H9 (cell line): ENCODE measurements around the gene PNPLA8. TPM values are rescaled to one million over a fixed set of nuclear protein-coding genes. Genes with fewer than 3 reads are reported as not detected.

Experiments
- DNase-seq: peaks from one replicate; pipeline ENCODE4 v3.0.0-alpha.2; 2017
- H2AFZ ChIP-seq: one replicate; pipeline ENCODE4 v1.6.1; 2013; ENCODE audit warnings: mild to moderate bottlenecking, low read length, control low read depth, moderate library complexity
- H2AK5ac ChIP-seq: 2 replicates; pipeline ENCODE4 v1.6.1; 2013; ENCODE audit warnings: low read length, control low read depth, mixed read lengths; ENCODE audit not compliant: insufficient read length
- H2BK120ac ChIP-seq: one replicate; pipeline ENCODE4 v1.6.1; 2013; ENCODE audit warnings: low read depth, mild to moderate bottlenecking, low read length, control low read depth, inconsistent platforms; ENCODE audit not compliant: poor library complexity, severe bottlenecking
- H2BK12ac ChIP-seq: 2 replicates; pipeline ENCODE4 v1.6.1; 2013; ENCODE audit warnings: low read length, control low read depth, mixed read lengths, low read depth; ENCODE audit not compliant: insufficient read length
- H2BK15ac ChIP-seq: 2 replicates; pipeline ENCODE4 v1.6.1; 2013; ENCODE audit warnings: low read depth, low read length, control low read depth
- H2BK20ac ChIP-seq: one replicate; pipeline ENCODE4 v1.6.1; 2013; ENCODE audit warnings: low read depth, mild to moderate bottlenecking, low read length, control low read depth, inconsistent platforms; ENCODE audit not compliant: poor library complexity, severe bottlenecking
- H2BK5ac ChIP-seq: 2 replicates; pipeline ENCODE4 v1.6.1; 2013; ENCODE audit warnings: low read length, control low read depth, mixed read lengths; ENCODE audit not compliant: insufficient read length
- H3K14ac ChIP-seq: 2 replicates; pipeline ENCODE4 v1.6.1; 2013; ENCODE audit warnings: low read length, control low read depth; ENCODE audit not compliant: insufficient read depth
- H3K18ac ChIP-seq: 2 replicates; pipeline ENCODE4 v1.6.1; 2013; ENCODE audit warnings: low read depth, mild to moderate bottlenecking, mixed read lengths, low read length, control low read depth; ENCODE audit not compliant: insufficient read length
- H3K23ac ChIP-seq: 2 replicates; pipeline ENCODE4 v1.6.1; 2013; ENCODE audit warnings: low read length, control low read depth, mixed read lengths, low read depth; ENCODE audit not compliant: insufficient read length
- H3K23me2 ChIP-seq: 2 replicates; pipeline ENCODE4 v1.6.1; 2013; ENCODE audit warnings: low read depth, mild to moderate bottlenecking, mixed read lengths, low read length, control low read depth; ENCODE audit not compliant: insufficient read length, poor library complexity, severe bottlenecking
- H3K27ac ChIP-seq: 2 replicates; pipeline ENCODE4 v1.5.1; 2013; ENCODE audit warnings: low read length, control low read depth, mixed read lengths, low read depth; ENCODE audit not compliant: insufficient read length
- H3K27me3 ChIP-seq: 2 replicates; pipeline ENCODE4 v1.6.1; 2013; ENCODE audit warnings: low read length, control low read depth, inconsistent platforms; ENCODE audit not compliant: insufficient read depth
- H3K4ac ChIP-seq: 2 replicates; pipeline ENCODE4 v1.6.1; 2013; ENCODE audit warnings: low read depth, mild to moderate bottlenecking, control low read depth, inconsistent platforms, low read length, moderate library complexity
- H3K4me1 ChIP-seq: 2 replicates; pipeline ENCODE4 v1.6.1; 2013; ENCODE audit warnings: low read length, control low read depth, inconsistent platforms; ENCODE audit not compliant: insufficient read depth
- H3K4me2 ChIP-seq: 2 replicates; pipeline ENCODE4 v1.6.1; 2013; ENCODE audit warnings: low read length, control low read depth, mixed read lengths; ENCODE audit not compliant: insufficient read length, insufficient read depth
- H3K56ac ChIP-seq: 2 replicates; pipeline ENCODE4 v1.6.1; 2013; ENCODE audit warnings: low read depth, mild to moderate bottlenecking, mixed read lengths, low read length, control low read depth; ENCODE audit not compliant: insufficient read length
- H3K79me1 ChIP-seq: 2 replicates; pipeline ENCODE4 v1.6.1; 2013; ENCODE audit warnings: low read depth, mild to moderate bottlenecking, moderate library complexity, low read length, control low read depth, inconsistent platforms; ENCODE audit not compliant: insufficient read depth, poor library complexity, severe bottlenecking
- H3K79me2 ChIP-seq: 2 replicates; pipeline ENCODE4 v1.6.1; 2013; ENCODE audit warnings: low read length, control low read depth, inconsistent platforms; ENCODE audit not compliant: insufficient read depth
- H3K9ac ChIP-seq: 2 replicates; pipeline ENCODE4 v1.6.1; 2013; ENCODE audit warnings: low read length, control low read depth, mixed read lengths; ENCODE audit not compliant: insufficient read length; ENCODE audit errors: extremely low read depth
- H3K9me3 ChIP-seq: one replicate; pipeline ENCODE4 v1.6.1; 2013; ENCODE audit warnings: low read depth, low read length, inconsistent platforms; ENCODE audit not compliant: control insufficient read depth
- H3T11ph ChIP-seq: one replicate; pipeline ENCODE4 v1.6.1; 2013; ENCODE audit warnings: mild to moderate bottlenecking, low read length, control low read depth, inconsistent platforms
- H4K20me1 ChIP-seq: one replicate; pipeline ENCODE4 v1.6.1; 2013; ENCODE audit not compliant: control insufficient read depth, insufficient read length, insufficient read depth
- H4K5ac ChIP-seq: 2 replicates; pipeline ENCODE4 v1.6.1; 2013; ENCODE audit warnings: low read depth, mild to moderate bottlenecking, mixed read lengths, low read length, control low read depth; ENCODE audit not compliant: insufficient read length
- H4K8ac ChIP-seq: replicated peaks from 2 replicates; pipeline ENCODE4 v1.6.1; 2013; ENCODE audit warnings: low read length, control low read depth, mixed read lengths, low read depth; ENCODE audit not compliant: insufficient read length
- H4K91ac ChIP-seq: 2 replicates; pipeline ENCODE4 v1.6.1; 2013; ENCODE audit warnings: low read depth, mild to moderate bottlenecking, moderate library complexity, mixed read lengths, low read length, control low read depth; ENCODE audit not compliant: insufficient read length
- H3K27ac Mint-ChIP-seq, 3 experiments: 2 replicates in 2 of 3; 3 replicates in 1 of 3; pipeline ENCODE4 v1.8.0; 2020 to 2021; ENCODE audit warnings: mixed read lengths in 3 of 3, mild to moderate bottlenecking in 1 of 3, moderate library complexity in 1 of 3
- H3K27me3 Mint-ChIP-seq: 2 replicates; pipeline ENCODE4 v1.8.0; 2021; ENCODE audit warnings: low read depth, mild to moderate bottlenecking, moderate library complexity, mixed read lengths
- H3K36me3 Mint-ChIP-seq, 3 experiments: 2 replicates in 2 of 3; 3 replicates in 1 of 3; pipeline ENCODE4 v1.8.0; 2020 to 2021; ENCODE audit warnings: low read depth in 3 of 3, mixed read lengths in 3 of 3; ENCODE audit not compliant: insufficient read depth in 1 of 3
- H3K4me1 Mint-ChIP-seq, 2 experiments: 2 replicates each; pipeline ENCODE4 v1.8.0; 2020; ENCODE audit warnings: mixed read lengths in 2 of 2
- H3K4me3 Mint-ChIP-seq, 2 experiments: 2 replicates in 1 of 2; 3 replicates in 1 of 2; pipeline ENCODE4 v1.8.0; 2020 to 2021; ENCODE audit warnings: mild to moderate bottlenecking in 2 of 2, mixed read lengths in 2 of 2, moderate library complexity in 1 of 2
- H3K9me3 Mint-ChIP-seq, 2 experiments: 2 replicates in 1 of 2; 3 replicates in 1 of 2; pipeline ENCODE4 v1.8.0; 2020; ENCODE audit warnings: mild to moderate bottlenecking in 2 of 2, mixed read lengths in 2 of 2, moderate library complexity in 1 of 2
- WGBS: extraction: QIAGEN DNeasy Blood & Tissue Kit; methylation state at CpG from one replicate; pipeline ENCODE4 v1.1.7; 2013; ENCODE audit warnings: missing lambda C conversion rate, low lambda C conversion rate, mixed read lengths; ENCODE audit not compliant: insufficient read length; ENCODE audit errors: extremely low coverage; 5-methylcytosine and 5-hydroxymethylcytosine counted together
- total RNA-seq: library from RNA; stranded (reverse); gene quantifications from 2 replicates; pipeline ENCODE4 v1.2.1, GENCODE V29; 2021
- TF ChIP-seq, protein P1 (sequence below): fragments of 200-600 bp; sonication (generic); conservative IDR thresholded peaks from 3 replicates; pipeline ENCODE4 v1.8.0; 2021; ENCODE audit warnings: antibody characterized with exemption, mild to moderate bottlenecking

Gene PNPLA8
- total RNA-seq, 1 experiment from 2014 or later, result 11.7 TPM

DNA sequence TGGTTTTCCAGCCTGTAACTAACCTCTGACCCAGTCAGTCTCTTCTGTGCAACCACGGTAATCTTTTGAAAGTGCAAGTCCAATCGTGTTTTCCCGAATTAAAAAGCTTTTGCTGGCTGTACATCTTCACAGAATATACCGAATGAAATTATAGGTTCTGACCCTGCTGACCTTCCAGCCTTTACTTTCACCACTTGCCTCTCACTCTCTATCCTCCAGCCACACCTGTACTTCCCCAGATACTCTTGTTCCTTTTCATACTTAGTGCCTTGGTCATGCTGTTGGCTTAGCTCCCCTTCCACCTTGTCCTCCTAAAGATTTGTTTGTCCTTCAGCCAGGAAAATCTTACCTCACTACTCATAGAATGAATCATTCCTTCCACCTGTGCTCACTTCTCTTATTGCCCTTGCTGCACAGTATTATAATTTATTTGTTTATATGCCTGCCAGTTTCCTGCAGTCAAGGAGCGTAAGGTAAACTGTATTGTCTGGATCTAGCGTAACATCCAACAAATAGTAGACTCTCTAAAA lies 2.3 kb upstream of the PNPLA8 start:
- H3K4me3 Mint-ChIP-seq, result no peak overlapping the region; a peak in 1 of 5 replicates

More for the DNA sequence above, 2.3 kb upstream of the PNPLA8 start:
- WGBS, result no CpG with 5 or more reads among the region's 6 CpGs
- H3K27me3 ChIP-seq, result no peaks in the 10 kb centered on the region
- no peaks in the 10 kb centered on the region for H4K20me1 ChIP-seq
- no peak overlapping the region for H2BK12ac ChIP-seq
- H3K27me3 Mint-ChIP-seq, result no peaks in the 10 kb centered on the region
- no peaks in the 10 kb centered on the region; the same call in 1 of the 2 replicates for H3K4me1 ChIP-seq
- TF ChIP-seq, protein P1, sequence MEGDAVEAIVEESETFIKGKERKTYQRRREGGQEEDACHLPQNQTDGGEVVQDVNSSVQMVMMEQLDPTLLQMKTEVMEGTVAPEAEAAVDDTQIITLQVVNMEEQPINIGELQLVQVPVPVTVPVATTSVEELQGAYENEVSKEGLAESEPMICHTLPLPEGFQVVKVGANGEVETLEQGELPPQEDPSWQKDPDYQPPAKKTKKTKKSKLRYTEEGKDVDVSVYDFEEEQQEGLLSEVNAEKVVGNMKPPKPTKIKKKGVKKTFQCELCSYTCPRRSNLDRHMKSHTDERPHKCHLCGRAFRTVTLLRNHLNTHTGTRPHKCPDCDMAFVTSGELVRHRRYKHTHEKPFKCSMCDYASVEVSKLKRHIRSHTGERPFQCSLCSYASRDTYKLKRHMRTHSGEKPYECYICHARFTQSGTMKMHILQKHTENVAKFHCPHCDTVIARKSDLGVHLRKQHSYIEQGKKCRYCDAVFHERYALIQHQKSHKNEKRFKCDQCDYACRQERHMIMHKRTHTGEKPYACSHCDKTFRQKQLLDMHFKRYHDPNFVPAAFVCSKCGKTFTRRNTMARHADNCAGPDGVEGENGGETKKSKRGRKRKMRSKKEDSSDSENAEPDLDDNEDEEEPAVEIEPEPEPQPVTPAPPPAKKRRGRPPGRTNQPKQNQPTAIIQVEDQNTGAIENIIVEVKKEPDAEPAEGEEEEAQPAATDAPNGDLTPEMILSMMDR, result no peak
- no peak overlapping the region for H2BK5ac ChIP-seq
- no peak overlapping the region for H3K27ac ChIP-seq
- H3K36me3 Mint-ChIP-seq, result no peaks in the 10 kb centered on the region
- no peak overlapping the region for H3K23ac ChIP-seq
- peaks cover 7% of the 10 kb centered on the region for H3K23me2 ChIP-seq
- peaks cover 24 to 29% of the 10 kb centered on the region in 2 experiments for H3K4me1 Mint-ChIP-seq
- H3K4me2 ChIP-seq, result no peak overlapping the region
- no peak for DNase-seq
- no peak overlapping the region for H2BK15ac ChIP-seq
- H3K79me2 ChIP-seq, result no peaks in the 10 kb centered on the region
- H3T11ph ChIP-seq, result no peak overlapping the region
- H4K5ac ChIP-seq, result no peak overlapping the region
- H3K27ac Mint-ChIP-seq, result peak overlapping the region in 1 of 3 experiments; percentile 17; a peak in 1 of 7 replicates
- no peak overlapping the region for H3K4ac ChIP-seq
- H3K14ac ChIP-seq, result no peak overlapping the region
- H4K91ac ChIP-seq, result no peak overlapping the region
- no peak overlapping the region for H2AK5ac ChIP-seq
- no peak overlapping the region for H2AFZ ChIP-seq
- H3K56ac ChIP-seq, result no peak overlapping the region
- no peaks in the 10 kb centered on the region for H3K9me3 ChIP-seq
- no peak overlapping the region for H2BK20ac ChIP-seq
- no peak overlapping the region for H4K8ac ChIP-seq
- H3K79me1 ChIP-seq, result no peaks in the 10 kb centered on the region
- no peaks in the 10 kb centered on the region for H3K9me3 Mint-ChIP-seq
- no peak overlapping the region for H3K18ac ChIP-seq
- no peak overlapping the region for H3K9ac ChIP-seq
- no peak overlapping the region for H2BK120ac ChIP-seq
